H9 (cell line): ENCODE measurements around the gene TCEAL7. TPM values are rescaled to one million over a fixed set of nuclear protein-coding genes. Genes with fewer than 3 reads are reported as not detected.

ENCODE experiments used
- DNase-seq: peaks from one replicate; pipeline ENCODE4 v3.0.0-alpha.2; 2017
- H2AFZ ChIP-seq: one replicate; pipeline ENCODE4 v1.6.1; 2013; ENCODE audit warnings: mild to moderate bottlenecking, low read length, control low read depth, moderate library complexity
- H2AK5ac ChIP-seq: 2 replicates; pipeline ENCODE4 v1.6.1; 2013; ENCODE audit warnings: low read length, control low read depth, mixed read lengths; ENCODE audit not compliant: insufficient read length
- H2BK120ac ChIP-seq: one replicate; pipeline ENCODE4 v1.6.1; 2013; ENCODE audit warnings: low read depth, mild to moderate bottlenecking, low read length, control low read depth, inconsistent platforms; ENCODE audit not compliant: poor library complexity, severe bottlenecking
- H2BK12ac ChIP-seq: 2 replicates; pipeline ENCODE4 v1.6.1; 2013; ENCODE audit warnings: low read length, control low read depth, mixed read lengths, low read depth; ENCODE audit not compliant: insufficient read length
- H2BK15ac ChIP-seq: 2 replicates; pipeline ENCODE4 v1.6.1; 2013; ENCODE audit warnings: low read depth, low read length, control low read depth
- H2BK20ac ChIP-seq: one replicate; pipeline ENCODE4 v1.6.1; 2013; ENCODE audit warnings: low read depth, mild to moderate bottlenecking, low read length, control low read depth, inconsistent platforms; ENCODE audit not compliant: poor library complexity, severe bottlenecking
- H2BK5ac ChIP-seq: 2 replicates; pipeline ENCODE4 v1.6.1; 2013; ENCODE audit warnings: low read length, control low read depth, mixed read lengths; ENCODE audit not compliant: insufficient read length
- H3K14ac ChIP-seq: 2 replicates; pipeline ENCODE4 v1.6.1; 2013; ENCODE audit warnings: low read length, control low read depth; ENCODE audit not compliant: insufficient read depth
- H3K18ac ChIP-seq: 2 replicates; pipeline ENCODE4 v1.6.1; 2013; ENCODE audit warnings: low read depth, mild to moderate bottlenecking, mixed read lengths, low read length, control low read depth; ENCODE audit not compliant: insufficient read length
- H3K23ac ChIP-seq: 2 replicates; pipeline ENCODE4 v1.6.1; 2013; ENCODE audit warnings: low read length, control low read depth, mixed read lengths, low read depth; ENCODE audit not compliant: insufficient read length
- H3K23me2 ChIP-seq: 2 replicates; pipeline ENCODE4 v1.6.1; 2013; ENCODE audit warnings: low read depth, mild to moderate bottlenecking, mixed read lengths, low read length, control low read depth; ENCODE audit not compliant: insufficient read length, poor library complexity, severe bottlenecking
- H3K27ac ChIP-seq: 2 replicates; pipeline ENCODE4 v1.5.1; 2013; ENCODE audit warnings: low read length, control low read depth, mixed read lengths, low read depth; ENCODE audit not compliant: insufficient read length
- H3K27me3 ChIP-seq: 2 replicates; pipeline ENCODE4 v1.6.1; 2013; ENCODE audit warnings: low read length, control low read depth, inconsistent platforms; ENCODE audit not compliant: insufficient read depth
- H3K4ac ChIP-seq: 2 replicates; pipeline ENCODE4 v1.6.1; 2013; ENCODE audit warnings: low read depth, mild to moderate bottlenecking, control low read depth, inconsistent platforms, low read length, moderate library complexity
- H3K4me1 ChIP-seq: 2 replicates; pipeline ENCODE4 v1.6.1; 2013; ENCODE audit warnings: low read length, control low read depth, inconsistent platforms; ENCODE audit not compliant: insufficient read depth
- H3K4me2 ChIP-seq: 2 replicates; pipeline ENCODE4 v1.6.1; 2013; ENCODE audit warnings: low read length, control low read depth, mixed read lengths; ENCODE audit not compliant: insufficient read length, insufficient read depth
- H3K56ac ChIP-seq: 2 replicates; pipeline ENCODE4 v1.6.1; 2013; ENCODE audit warnings: low read depth, mild to moderate bottlenecking, mixed read lengths, low read length, control low read depth; ENCODE audit not compliant: insufficient read length
- H3K79me1 ChIP-seq: 2 replicates; pipeline ENCODE4 v1.6.1; 2013; ENCODE audit warnings: low read depth, mild to moderate bottlenecking, moderate library complexity, low read length, control low read depth, inconsistent platforms; ENCODE audit not compliant: insufficient read depth, poor library complexity, severe bottlenecking
- H3K79me2 ChIP-seq: 2 replicates; pipeline ENCODE4 v1.6.1; 2013; ENCODE audit warnings: low read length, control low read depth, inconsistent platforms; ENCODE audit not compliant: insufficient read depth
- H3K9ac ChIP-seq: 2 replicates; pipeline ENCODE4 v1.6.1; 2013; ENCODE audit warnings: low read length, control low read depth, mixed read lengths; ENCODE audit not compliant: insufficient read length; ENCODE audit errors: extremely low read depth
- H3K9me3 ChIP-seq: one replicate; pipeline ENCODE4 v1.6.1; 2013; ENCODE audit warnings: low read depth, low read length, inconsistent platforms; ENCODE audit not compliant: control insufficient read depth
- H3T11ph ChIP-seq: one replicate; pipeline ENCODE4 v1.6.1; 2013; ENCODE audit warnings: mild to moderate bottlenecking, low read length, control low read depth, inconsistent platforms
- H4K20me1 ChIP-seq: one replicate; pipeline ENCODE4 v1.6.1; 2013; ENCODE audit not compliant: control insufficient read depth, insufficient read length, insufficient read depth
- H4K5ac ChIP-seq: 2 replicates; pipeline ENCODE4 v1.6.1; 2013; ENCODE audit warnings: low read depth, mild to moderate bottlenecking, mixed read lengths, low read length, control low read depth; ENCODE audit not compliant: insufficient read length
- H4K8ac ChIP-seq: replicated peaks from 2 replicates; pipeline ENCODE4 v1.6.1; 2013; ENCODE audit warnings: low read length, control low read depth, mixed read lengths, low read depth; ENCODE audit not compliant: insufficient read length
- H4K91ac ChIP-seq: 2 replicates; pipeline ENCODE4 v1.6.1; 2013; ENCODE audit warnings: low read depth, mild to moderate bottlenecking, moderate library complexity, mixed read lengths, low read length, control low read depth; ENCODE audit not compliant: insufficient read length
- H3K27ac Mint-ChIP-seq, 3 experiments: 2 replicates in 2 of 3; 3 replicates in 1 of 3; pipeline ENCODE4 v1.8.0; 2020 to 2021; ENCODE audit warnings: mixed read lengths in 3 of 3, mild to moderate bottlenecking in 1 of 3, moderate library complexity in 1 of 3
- H3K27me3 Mint-ChIP-seq: 2 replicates; pipeline ENCODE4 v1.8.0; 2021; ENCODE audit warnings: low read depth, mild to moderate bottlenecking, moderate library complexity, mixed read lengths
- H3K36me3 Mint-ChIP-seq, 3 experiments: 2 replicates in 2 of 3; 3 replicates in 1 of 3; pipeline ENCODE4 v1.8.0; 2020 to 2021; ENCODE audit warnings: low read depth in 3 of 3, mixed read lengths in 3 of 3; ENCODE audit not compliant: insufficient read depth in 1 of 3
- H3K4me1 Mint-ChIP-seq, 2 experiments: 2 replicates each; pipeline ENCODE4 v1.8.0; 2020; ENCODE audit warnings: mixed read lengths in 2 of 2
- H3K4me3 Mint-ChIP-seq, 2 experiments: 2 replicates in 1 of 2; 3 replicates in 1 of 2; pipeline ENCODE4 v1.8.0; 2020 to 2021; ENCODE audit warnings: mild to moderate bottlenecking in 2 of 2, mixed read lengths in 2 of 2, moderate library complexity in 1 of 2
- H3K9me3 Mint-ChIP-seq, 2 experiments: 2 replicates in 1 of 2; 3 replicates in 1 of 2; pipeline ENCODE4 v1.8.0; 2020; ENCODE audit warnings: mild to moderate bottlenecking in 2 of 2, mixed read lengths in 2 of 2, moderate library complexity in 1 of 2
- CTCF ChIP-seq: fragments of 200-600 bp; sonication (generic); conservative IDR thresholded peaks from 3 replicates; pipeline ENCODE4 v1.8.0; 2021; ENCODE audit warnings: antibody characterized with exemption, mild to moderate bottlenecking
- WGBS: extraction: QIAGEN DNeasy Blood & Tissue Kit; methylation state at CpG from one replicate; pipeline ENCODE4 v1.1.7; 2013; ENCODE audit warnings: missing lambda C conversion rate, low lambda C conversion rate, mixed read lengths; ENCODE audit not compliant: insufficient read length; ENCODE audit errors: extremely low coverage; 5-methylcytosine and 5-hydroxymethylcytosine counted together
- total RNA-seq: library from RNA; stranded (reverse); gene quantifications from 2 replicates; pipeline ENCODE4 v1.2.1, GENCODE V29; 2021

TCEAL7 gene
- total RNA-seq, 1 experiment from 2014 or later: 2.7 TPM

GRCh38 chrX:103362474-103362873 lies 32.4 kb downstream of the TCEAL7 start:
- H3T11ph ChIP-seq: no peak overlapping the region
- no peaks in the 10 kb centered on the region for H3K23me2 ChIP-seq
- H2AFZ ChIP-seq: no peak overlapping the region
- no peak overlapping the region for H3K23ac ChIP-seq
- H4K5ac ChIP-seq: no peak overlapping the region
- peaks cover 0 to 69% of the 10 kb centered on the region in 2 experiments; a peak in 3 of 5 replicates for H3K9me3 Mint-ChIP-seq
- H2AK5ac ChIP-seq: no peak overlapping the region
- H4K20me1 ChIP-seq: no peaks in the 10 kb centered on the region
- no peaks in the 10 kb centered on the region for H3K79me1 ChIP-seq
- H4K8ac ChIP-seq: no peak overlapping the region
- no peak overlapping the region for H3K4ac ChIP-seq
- no peak overlapping the region for H3K27ac ChIP-seq
- H3K27me3 Mint-ChIP-seq: no peaks in the 10 kb centered on the region
- no peak overlapping the region for H3K14ac ChIP-seq
- H3K4me1 ChIP-seq: peaks cover 6% of the 10 kb centered on the region; the same call in 1 of the 2 replicates
- no CpG with 5 or more reads among the region's 1 CpG for WGBS
- no peak overlapping the region for H3K18ac ChIP-seq
- H2BK120ac ChIP-seq: no peak overlapping the region
- no peak overlapping the region for H2BK12ac ChIP-seq
- TF ChIP-seq CTCF: no peak
- H3K36me3 Mint-ChIP-seq: peaks cover 0 to 11% (median 10%) of the 10 kb centered on the region in 3 experiments; a peak in 4 of 7 replicates
- no peak overlapping the region; a peak in 1 of 7 replicates for H3K27ac Mint-ChIP-seq
- no peak overlapping the region for H2BK15ac ChIP-seq
- no peak overlapping the region for H2BK20ac ChIP-seq
- H4K91ac ChIP-seq: no peak overlapping the region
- no peak overlapping the region for H2BK5ac ChIP-seq
- H3K79me2 ChIP-seq: no peaks in the 10 kb centered on the region
- H3K4me2 ChIP-seq: no peak overlapping the region
- H3K27me3 ChIP-seq: no peaks in the 10 kb centered on the region
- H3K9me3 ChIP-seq: no peaks in the 10 kb centered on the region
- H3K9ac ChIP-seq: no peak overlapping the region
- H3K4me1 Mint-ChIP-seq: peaks cover 17 to 22% of the 10 kb centered on the region in 2 experiments
- peak overlapping the region in 1 of 2 experiments; percentile 36; a peak in 1 of 5 replicates for H3K4me3 Mint-ChIP-seq
- no peak for DNase-seq
- H3K56ac ChIP-seq: no peak overlapping the region
